HG02884 (cell line): ENCODE data around the gene PIK3R2.
A peak's percentile ranks its signal among the peaks of the same experiment; 100 is the strongest.
"Not testable (repeated sequence)": the region's sequence is repeated elsewhere in the genome, so short reads cannot be mapped to it uniquely, and the experiment has no call there.

Experiments used
- ATAC-seq: cut with Tn5 transposase; IDR thresholded peaks from one replicate; pipeline ENCODE4 v1.9.1; 2021; ENCODE audit warnings: mild to moderate bottlenecking, moderate library complexity; ENCODE audit not compliant: unreplicated experiment

The PIK3R2 gene

DNA sequence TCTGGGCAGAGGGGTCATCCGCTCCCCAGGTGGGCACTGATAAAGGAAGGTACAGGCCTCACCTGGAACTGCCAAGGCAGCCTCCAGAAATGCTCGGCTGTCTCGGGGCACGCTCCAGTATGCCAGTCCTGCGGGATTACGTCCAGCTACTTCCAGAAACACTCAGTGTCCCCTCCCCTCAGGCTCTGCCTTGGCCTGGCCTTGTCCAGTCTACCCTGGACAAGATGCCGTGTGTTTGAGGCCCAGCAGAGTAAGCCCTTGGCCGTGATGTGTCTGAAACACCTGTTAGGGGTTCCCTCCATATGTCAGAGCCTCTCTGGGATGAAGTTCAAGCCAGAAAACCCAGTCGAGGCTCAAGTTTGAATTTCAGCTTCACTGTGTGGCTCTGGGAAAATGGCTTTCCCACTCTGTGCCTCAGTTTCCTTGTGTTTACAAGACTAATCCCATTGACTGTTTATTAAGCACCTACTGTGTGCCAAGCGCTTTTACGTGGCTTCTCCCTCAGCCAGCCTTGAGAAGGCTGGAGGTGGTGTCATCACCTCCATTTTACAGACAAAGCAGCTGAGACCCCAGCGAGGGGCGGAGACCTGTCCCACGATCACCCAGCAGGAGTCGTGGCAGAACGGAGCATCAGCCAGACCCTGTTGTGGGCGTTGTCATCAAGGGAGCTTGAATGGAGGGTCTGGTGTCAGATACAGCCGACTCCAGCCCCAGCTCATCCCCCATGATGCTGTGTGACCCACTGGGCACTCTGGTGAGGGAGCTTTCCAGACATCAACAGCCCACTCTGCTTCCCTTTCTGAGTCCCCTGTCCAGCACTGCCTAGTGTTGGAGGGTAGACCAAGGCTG lies 2.0 kb upstream of the PIK3R2 start:
- no peak for ATAC-seq

DNA sequence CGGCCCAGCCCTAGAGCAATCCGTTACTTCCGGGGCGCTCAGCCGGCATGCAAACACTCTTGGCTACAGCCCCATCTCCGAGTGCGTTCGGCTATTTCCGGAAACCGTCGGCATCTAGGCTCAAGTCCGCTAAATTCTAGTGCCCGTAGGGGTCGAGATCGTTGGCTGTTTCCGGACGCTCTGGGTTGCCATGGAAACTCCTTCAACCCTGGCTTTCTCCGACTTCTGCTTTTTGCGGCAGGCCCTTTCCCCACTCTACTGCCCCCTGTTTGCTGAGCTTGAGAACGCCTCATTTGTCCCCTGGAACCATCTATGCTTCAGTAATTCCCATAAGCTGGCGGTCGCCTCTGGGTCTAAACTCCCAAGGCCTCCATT lies 534 bp upstream of the PIK3R2 start:
- ATAC-seq = peak; percentile 65

DNA sequence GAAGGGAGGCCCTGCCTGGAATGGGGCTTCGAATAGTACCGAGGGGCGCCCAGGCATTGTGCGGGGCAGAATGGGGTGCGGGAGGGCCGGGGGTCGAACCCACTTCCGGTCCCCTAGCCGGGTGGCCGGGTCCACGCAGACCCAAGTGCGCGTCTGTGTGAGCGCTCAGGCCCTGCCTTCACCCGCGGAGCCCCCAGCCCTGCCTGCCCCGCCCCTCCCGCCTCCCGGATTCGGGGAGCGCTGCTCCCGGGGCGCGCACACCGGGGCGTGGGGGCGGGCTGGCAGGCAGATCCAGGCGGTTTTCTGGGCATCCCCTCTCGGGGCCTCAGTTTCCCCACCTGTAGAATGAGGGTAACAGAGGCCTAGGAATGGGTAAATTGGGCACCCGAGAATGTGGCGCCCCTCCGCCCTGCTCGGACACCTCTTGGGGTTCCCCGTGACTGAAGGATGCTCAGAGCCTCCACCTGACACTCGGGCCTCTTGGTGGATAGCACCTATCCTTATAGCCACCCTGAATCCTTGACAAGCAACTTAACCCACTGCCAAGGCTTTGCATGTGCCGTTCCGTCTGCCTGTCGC lies 682 bp downstream of the PIK3R2 start:
- no peak for ATAC-seq

DNA sequence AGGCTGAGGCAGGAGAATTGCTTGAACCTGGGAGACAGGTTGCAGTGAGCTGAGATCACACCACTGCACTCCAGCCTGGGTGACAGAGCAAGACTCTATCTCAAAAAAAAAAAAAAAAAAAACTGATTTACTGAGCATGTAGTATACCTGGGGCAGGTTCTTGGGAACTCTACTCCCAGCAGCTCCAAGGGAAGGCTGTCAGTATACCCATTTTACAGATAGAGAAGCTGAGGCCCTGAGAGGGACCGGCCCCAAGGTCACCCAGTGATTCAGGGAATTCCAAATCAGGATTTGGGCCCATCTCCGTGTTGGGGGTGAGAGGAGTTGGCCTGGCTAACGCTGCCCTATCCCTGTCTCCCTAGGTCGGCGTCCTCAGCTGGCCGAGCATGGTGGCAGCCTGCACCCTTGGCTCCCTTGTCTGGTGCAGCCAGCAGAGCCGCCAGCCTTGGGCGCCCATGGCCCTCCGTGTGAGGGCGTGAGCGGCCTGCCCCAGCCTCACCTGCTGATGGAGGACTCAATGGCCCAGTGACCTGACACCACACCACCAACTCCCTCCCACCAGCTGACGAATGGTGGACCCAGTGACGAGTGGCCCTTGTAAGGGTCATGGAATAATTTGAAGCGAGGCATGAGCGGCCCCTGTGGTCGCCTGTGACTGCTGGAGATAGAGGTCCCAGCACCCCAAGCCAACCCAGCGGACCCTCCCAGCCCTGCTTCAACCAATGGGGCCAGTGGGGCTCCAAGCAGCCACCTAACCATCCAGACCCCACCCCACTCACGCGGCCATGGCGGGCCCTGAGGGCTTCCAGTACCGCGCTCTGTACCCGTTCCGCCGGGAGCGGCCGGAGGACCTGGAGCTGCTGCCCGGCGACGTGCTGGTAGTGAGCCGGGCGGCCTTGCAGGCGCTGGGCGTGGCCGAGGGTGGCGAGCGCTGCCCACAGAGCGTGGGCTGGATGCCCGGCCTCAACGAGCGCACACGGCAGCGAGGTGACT lies 2.4 kb downstream of the PIK3R2 start:
- ATAC-seq = no peak

DNA sequence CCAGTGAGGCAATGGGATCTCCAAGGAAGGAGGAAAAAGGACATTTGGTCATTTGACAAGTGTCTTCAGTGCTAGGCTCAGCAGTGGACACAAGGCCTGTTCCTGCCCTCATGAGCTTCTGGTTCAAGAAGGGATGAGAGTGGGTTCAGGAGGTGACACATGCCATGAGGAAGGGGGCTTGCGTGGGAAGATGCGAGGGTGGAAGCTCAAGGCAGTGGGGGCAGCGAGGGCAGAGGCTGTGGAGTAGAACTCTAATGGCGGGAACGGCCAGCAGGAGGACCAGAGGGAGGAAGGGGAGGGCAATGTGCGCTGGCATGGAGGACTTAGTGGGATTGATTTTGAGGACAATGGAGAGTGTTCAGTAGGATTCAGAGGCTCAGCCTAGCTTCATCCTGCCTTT lies 3.3 kb downstream of the PIK3R2 start:
- no peak for ATAC-seq

DNA sequence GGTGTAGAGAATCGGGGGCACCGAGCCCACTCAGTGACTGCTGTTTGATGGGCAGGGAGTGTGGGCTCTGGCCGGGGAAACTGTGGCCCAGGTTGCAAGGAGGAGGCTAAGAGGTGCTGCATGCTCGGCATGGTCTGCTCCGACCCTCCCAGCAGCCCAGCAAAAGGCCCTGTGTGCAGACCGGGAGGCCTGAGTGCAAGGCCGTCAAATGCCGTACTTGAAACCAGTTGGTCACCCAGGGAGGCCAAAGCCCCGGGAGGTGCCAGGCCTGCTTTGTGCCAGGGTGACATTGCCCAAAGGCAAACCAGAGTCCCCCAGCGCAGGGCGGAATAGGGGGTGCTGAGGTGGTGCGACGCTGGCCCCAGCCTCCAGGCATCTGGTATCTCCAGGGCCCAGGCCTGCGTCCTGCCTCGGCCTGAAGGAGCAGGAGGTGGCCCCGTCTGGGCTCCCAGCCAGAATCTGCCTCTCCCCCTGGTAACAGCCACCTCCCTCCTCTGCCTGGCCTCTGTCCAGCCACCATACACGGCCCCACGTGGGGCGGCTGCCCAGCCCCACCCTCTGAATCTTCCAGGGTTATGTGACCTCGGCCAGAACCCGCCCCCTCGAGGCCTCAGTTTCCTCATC lies 4.0 kb downstream of the PIK3R2 start:
- ATAC-seq = no peak

DNA sequence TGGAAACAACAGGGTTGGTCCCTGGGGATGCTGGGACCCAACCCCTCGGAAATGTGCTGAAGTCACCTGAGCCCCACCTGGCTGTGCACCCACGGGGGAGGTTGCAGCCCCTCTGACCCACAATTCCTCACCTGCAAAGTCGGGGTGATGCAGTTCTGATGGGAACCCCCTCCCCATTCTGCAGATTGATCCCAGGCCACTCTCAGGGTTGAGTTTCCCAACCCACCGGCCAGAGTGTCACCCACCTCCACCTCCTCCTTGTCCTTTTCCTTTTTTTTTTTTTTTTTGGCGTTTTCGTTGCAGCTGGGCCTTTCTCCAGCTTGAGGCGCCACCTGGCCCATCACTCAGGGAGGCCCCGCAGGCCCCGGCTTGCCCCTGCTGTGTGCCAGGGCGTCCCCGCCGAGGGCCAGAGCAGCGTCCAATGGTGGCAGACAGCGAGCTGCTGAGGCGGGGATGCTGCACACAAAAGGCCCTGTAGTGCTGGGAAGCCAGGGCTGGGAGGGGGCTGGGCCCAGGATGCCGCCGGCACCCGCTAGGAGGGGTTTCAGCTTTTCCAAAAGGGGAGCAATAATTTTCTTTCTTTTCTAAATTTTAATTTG lies 4.6 kb downstream of the PIK3R2 start:
- ATAC-seq = no peak

DNA sequence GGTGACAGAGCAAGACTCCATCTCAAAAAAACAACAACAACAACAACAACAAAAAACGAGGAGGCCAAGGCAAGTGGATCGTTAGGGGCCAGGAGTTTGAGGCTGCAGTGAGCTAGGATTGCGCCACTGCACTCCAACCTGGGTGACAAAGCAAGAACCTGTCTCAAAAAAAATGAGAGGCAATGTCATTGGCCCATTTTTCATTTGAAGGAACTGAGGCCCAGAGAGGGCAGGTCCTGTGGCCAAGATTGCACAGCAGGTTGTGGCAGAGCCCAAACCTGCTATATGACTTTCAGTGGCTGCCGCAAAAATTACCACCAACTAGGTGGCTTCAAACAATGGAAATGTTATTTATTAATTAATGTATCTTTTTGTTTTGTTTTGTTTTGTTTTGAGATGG lies 5.5 kb downstream of the PIK3R2 start:
- ATAC-seq = no peak

DNA sequence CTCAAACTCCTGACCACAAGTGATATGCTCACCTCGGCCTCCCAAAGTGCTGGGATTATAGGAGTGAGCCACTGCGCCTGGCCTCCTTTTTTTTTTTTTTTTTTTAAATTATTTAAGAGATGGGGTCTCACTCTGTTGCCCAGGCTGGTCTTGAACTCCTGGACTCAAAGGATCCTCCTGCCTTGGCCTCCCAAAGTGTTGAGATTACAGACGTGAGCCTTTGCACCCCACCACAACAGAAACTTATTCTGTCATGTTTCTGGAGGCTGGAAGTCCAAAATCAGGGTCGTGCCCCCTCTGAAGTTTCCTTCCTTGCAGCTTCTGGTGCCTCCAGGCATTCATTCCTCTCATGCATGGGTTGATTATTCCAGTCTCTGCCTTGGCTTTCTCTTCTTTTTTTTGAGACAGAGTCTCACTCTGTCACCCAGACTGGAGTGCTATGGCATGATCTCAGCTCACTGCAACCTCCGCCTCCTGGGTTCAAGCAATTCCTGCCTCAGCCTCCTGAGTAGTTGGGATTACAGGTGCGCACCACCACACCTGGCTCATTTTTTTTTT lies 6.2 kb downstream of the PIK3R2 start:
- not testable (repeated sequence) for ATAC-seq

DNA sequence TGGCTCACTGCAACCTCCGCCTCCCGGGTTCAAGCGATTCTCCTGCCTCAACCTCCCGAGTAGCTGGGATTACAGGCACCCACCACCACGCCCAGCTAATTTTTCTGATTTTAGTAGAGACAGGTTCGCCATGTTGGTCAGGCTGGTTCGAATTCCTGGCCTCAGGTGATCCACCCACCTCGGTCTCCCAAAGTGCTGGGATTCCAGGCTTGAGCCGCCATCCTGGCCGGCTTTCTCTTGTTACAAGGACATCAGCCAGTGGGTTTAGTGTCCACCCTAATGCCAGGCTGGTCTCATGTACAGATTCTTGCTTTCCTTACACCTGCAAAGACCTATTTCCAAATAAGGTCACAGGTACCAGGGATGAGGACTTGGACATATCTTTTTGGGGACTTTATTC lies 6.8 kb downstream of the PIK3R2 start:
- no peak for ATAC-seq

DNA sequence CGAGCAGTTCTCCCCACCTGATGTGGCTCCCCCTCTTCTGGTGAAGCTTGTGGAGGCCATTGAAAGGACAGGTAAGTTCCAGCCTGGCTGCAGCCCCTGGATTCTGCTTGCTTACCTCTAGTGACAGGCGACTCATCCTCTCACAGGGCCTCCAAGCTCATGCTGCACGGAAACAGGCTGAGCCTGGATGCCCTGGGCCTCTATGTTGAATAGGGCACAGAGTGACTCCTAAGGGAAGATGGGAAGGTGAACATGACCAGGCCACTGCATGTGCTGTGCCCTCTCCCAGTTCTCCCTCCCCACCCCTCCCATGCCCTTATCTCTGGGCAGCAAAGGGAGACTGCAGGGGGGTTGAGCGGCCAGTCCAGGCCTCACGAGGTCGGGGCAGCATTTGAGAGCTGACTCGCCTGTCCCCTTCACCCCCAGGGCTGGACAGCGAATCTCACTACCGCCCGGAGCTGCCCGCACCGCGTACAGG lies 7.6 kb downstream of the PIK3R2 start:
- ATAC-seq = no peak

DNA sequence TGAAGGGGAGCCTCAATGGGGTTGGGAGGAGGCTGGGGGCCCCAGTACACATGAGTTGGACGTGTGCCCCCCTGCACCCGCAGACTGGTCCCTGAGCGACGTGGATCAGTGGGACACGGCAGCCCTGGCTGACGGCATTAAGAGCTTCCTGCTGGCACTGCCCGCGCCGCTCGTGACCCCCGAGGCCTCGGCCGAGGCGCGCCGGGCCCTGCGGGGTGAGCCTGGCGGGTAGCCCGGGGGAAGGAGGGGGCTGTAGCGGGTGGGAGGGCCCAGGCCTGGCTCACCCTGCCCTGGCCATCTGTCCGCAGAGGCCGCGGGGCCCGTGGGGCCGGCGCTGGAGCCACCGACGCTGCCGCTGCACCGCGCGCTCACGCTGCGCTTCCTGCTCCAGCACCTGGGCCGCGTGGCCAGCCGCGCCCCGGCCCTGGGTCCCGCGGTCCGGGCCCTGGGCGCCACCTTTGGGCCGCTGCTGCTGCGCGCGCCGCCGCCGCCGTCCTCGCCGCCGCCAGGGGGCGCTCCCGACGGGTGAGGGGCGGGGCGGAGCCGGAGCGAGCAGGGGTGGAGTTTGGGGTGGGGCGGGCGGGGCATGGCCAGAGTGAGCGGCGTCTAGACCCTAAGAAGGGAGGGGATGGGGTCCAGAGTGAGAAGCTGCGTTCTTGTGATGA lies 8.1 kb downstream of the PIK3R2 start:
- ATAC-seq = peak; percentile 47

DNA sequence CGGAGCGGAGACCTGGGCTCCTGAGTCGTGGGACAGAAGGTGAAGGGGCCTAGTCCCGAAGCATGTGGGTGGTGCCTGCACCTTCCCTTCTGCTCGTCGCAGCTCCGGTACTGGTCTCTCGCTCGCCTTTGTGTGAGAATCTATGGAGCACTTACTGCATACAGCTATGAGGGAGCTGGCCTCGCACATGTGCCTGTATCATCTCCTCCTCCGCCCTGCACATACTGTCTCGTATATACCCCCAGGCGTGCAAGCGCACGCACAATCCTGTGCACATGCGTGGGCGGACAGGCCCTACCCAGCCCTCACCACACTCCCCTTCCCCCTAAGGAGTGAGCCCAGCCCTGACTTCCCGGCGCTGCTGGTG lies 8.7 kb downstream of the PIK3R2 start:
- ATAC-seq = no peak

DNA sequence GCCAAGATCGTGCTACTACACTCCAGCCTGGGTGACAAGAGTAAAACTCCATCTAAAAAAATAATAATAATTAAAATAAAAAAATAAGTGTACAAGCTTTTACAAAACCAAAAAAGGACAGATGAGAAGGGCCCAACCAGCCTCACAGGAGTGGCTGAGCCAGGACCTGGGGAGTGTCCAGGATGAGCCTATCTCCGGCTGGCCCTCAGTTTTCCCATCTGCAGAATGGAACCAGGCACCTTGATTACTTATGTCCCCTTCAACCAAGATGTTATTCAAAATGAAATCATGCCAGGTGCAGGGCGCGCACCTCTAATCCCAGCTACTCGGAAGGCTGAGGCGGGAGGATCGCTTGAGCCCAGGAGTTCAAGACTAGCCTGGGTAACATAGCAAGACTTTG lies 11.1 kb downstream of the PIK3R2 start:
- no peak for ATAC-seq

DNA sequence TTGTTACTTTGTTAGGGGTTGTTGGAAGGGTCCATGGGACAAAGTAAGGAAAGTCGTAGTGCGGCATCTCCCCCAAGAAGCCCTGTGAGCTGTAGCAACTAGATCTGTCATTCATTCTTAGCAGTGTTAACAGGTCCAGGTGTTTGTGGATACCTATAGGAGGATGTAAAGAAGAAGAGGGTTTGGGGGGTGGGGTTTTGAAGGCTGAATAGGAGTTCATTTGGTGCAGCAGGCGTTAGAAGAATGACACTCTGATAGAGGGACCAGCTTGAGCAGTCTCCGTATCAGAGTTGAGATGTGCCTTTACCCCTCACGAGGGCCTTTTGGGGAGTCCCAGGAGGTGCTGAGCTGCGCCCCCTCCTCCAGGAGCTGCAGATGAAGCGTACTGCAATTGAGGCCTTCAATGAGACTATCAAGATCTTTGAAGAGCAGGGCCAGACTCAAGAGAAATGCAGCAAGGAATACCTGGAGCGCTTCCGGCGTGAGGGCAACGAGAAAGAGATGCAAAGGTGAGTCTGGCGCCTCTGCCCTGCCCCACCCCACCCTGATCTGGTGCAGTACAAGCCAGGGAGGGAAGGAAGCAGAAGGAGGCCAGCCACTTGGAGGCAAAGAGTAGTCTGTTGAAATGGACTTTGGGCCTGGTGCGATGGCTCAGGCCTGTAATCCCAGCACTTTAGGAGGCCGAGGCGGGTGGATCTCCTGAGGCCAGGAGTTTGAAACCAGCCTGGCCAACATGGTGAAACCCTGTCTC lies 13.0 kb downstream of the PIK3R2 start:
- ATAC-seq = no peak

DNA sequence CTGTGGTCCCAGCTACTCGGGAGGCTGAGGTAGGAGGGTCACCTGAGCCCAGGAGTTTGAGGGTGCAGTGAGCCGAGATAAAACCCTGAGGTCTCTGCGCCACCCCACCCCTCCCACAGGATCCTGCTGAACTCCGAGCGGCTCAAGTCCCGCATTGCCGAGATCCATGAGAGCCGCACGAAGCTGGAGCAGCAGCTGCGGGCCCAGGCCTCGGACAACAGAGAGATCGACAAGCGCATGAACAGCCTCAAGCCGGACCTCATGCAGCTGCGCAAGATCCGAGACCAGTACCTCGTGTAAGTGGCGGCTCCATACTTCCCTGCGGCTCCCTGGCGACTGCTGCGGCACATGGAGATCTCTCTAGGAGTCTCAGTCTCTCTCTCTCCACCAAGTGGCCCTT lies 14.0 kb downstream of the PIK3R2 start:
- no peak for ATAC-seq

DNA sequence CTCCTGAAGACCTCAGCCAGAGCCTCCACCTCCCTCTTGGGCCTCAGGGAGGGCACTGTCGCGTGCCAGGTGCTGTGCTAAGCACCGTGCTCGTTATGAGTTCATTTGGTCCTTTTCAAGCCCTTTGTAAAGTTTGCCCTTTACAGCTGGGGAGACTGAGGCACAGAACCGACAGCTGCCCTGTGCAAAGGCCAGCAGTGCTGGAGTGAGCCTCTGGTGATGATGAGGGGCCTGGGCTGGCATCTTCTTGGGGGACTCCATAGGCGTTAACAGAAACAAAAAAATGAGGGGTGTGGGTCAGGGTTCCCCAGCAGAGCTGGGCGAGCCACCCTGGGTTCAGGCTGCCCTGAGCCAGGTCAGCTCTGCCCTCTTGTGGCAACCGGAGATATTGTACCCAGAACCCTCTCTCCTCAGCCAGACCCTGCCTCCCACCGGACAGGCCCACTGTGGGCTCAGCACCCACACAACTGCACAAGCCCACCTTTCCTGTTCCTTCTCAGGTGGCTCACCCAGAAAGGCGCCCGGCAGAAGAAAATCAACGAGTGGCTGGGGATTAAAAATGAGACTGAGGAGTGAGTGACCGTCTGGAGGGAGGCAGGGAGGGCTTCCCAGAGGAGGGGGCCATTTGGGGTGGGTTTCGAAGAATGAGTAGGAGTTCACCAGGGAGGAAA lies 15.1 kb downstream of the PIK3R2 start:
- no peak for ATAC-seq

DNA sequence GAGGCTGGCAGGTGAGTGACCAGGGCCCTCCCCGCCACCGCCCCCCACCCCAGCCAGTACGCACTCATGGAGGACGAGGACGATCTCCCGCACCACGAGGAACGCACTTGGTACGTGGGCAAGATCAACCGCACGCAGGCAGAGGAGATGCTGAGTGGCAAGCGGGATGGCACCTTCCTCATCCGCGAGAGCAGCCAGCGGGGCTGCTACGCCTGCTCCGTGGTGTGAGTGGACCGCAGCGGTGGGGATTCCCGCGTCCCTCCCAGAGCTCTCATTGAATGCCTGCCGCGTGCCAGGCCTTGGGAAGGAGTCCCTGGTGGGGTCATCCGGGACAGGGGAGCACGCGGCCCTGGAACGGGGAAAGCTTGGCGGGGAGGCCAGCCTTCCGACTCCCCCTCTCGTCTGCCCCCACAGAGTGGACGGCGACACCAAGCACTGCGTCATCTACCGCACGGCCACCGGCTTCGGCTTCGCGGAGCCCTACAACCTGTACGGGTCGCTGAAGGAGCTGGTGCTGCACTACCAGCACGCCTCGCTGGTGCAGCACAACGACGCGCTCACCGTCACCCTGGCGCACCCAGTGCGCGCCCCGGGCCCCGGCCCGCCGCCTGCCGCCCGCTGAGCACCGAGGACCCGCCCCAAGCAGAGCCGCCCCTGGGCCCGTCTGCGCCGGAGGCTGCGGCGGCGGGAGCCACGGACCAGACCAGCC lies 15.9 kb downstream of the PIK3R2 start:
- no peak for ATAC-seq
